Measurements from ENCODE around the gene BTBD16. TPM values are rescaled to one million over a fixed set of nuclear protein-coding genes. Genes with fewer than 3 reads are reported as not detected.

The BTBD16 gene
- total and polyA plus RNA-seq, 4 donors = 0.42 to 2.8 (median 1.8) TPM

DNA sequence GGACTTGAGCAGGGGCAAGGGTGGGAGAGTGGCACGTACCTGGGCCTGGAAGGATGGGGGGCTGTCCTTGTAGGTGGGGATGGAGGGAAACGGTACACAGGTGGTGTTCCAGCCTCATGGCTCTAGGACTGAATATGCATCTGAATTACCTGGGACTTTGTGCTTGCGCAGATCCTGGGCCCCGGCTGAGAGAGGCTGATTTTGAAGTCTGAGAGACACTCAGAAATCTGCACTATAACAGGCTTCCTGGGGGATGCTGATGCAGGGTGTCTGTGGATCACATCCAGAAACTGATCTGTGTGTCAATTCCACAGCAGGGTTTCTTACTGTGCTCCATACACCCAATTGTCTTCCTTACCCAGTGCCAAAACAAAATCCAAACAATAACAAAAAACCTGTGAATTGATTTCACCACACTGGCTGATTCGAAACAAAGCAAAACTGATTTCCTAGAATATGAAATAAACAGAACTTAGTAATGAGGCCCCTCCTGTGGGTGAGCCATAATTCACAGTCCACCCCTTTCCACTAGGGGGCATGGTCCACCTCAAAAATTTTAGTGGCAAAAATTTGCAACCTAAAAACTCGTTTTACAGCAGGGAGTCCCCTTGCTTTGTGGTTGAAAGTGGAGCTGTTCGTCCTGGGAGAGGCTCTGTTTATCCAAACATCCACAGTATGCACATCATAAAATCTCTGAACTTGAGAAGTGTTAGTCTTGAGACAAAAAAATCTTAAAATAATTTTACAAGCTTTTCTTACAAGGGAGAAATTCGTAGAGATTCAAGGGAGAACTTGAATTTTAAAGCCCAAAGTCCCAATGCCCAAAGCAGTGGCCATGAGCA lies 71.4 kb downstream of the BTBD16 start (continued):
- TF ChIP-seq, protein P1, sequence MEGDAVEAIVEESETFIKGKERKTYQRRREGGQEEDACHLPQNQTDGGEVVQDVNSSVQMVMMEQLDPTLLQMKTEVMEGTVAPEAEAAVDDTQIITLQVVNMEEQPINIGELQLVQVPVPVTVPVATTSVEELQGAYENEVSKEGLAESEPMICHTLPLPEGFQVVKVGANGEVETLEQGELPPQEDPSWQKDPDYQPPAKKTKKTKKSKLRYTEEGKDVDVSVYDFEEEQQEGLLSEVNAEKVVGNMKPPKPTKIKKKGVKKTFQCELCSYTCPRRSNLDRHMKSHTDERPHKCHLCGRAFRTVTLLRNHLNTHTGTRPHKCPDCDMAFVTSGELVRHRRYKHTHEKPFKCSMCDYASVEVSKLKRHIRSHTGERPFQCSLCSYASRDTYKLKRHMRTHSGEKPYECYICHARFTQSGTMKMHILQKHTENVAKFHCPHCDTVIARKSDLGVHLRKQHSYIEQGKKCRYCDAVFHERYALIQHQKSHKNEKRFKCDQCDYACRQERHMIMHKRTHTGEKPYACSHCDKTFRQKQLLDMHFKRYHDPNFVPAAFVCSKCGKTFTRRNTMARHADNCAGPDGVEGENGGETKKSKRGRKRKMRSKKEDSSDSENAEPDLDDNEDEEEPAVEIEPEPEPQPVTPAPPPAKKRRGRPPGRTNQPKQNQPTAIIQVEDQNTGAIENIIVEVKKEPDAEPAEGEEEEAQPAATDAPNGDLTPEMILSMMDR (IDR thresholded peaks at IDR 0.05; ENCODE audit: low read depth, low read length, missing input control) = peak; percentile 88
- TF ChIP-seq FOXA1 (IDR thresholded peaks at IDR 0.05) (no peak), EGR1 (IDR thresholded peaks at IDR 0.05; ENCODE audit: low read depth in 2 of 2) (no peak), YY1 (IDR thresholded peaks at IDR 0.05) (no peak), TAF1 (conservative IDR thresholded peaks at IDR 0.05) (no peak), RAD21 (IDR thresholded peaks at IDR 0.05) (peak; percentile 93 to 96), FOXA2 (IDR thresholded peaks at IDR 0.05) (no peak), RXRA (IDR thresholded peaks at IDR 0.05) (no peak), HNF4G (IDR thresholded peaks at IDR 0.05) (no peak), HNF4A (conservative IDR thresholded peaks at IDR 0.05) (peak; percentile 17 to 60)
- TF ChIP-seq, protein P2, sequence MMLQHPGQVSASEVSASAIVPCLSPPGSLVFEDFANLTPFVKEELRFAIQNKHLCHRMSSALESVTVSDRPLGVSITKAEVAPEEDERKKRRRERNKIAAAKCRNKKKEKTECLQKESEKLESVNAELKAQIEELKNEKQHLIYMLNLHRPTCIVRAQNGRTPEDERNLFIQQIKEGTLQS (IDR thresholded peaks at IDR 0.05) = no peak

DNA sequence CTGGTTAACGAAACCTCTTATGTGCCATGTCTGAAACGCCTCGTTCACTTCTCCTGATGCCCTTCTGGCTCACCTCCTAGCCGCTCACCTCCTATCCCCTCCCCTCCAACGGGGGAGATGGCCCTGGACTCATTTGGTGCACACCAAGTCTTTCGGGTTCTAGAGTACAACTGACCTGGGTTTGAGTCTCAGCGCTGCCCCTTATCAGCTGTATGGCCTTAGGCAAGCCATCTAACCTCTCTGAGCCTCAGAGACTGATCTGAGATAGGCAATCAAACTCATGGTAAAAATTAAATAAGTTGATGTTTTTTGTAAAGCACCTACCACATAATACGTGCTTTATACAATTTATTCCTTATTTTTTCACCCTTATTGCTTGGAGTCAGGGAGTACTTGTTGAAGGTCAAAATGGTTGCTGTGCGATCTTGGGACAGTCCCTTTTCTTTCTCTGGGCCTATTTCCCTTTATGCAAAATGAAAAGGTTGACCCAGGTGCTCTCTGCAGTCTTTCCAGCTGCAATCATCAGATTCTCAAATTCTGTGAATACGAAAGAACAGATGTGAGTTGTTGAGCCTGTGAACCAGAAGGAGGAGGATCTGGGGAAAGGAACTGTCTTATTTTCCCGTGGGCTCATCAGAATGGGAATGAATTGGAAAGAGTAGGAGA lies 72.2 kb downstream of the BTBD16 start:
- 95% methylated on average over 11 of the region's 11 CpGs for WGBS
- DNase-seq (ENCODE audit: low spot score) = no peak
- no peaks in the 10 kb centered on the region for H3K27me3 ChIP-seq (ENCODE audit: control insufficient read depth in 4 of 4, insufficient read depth in 4 of 4, low read length in 3 of 4)

DNA sequence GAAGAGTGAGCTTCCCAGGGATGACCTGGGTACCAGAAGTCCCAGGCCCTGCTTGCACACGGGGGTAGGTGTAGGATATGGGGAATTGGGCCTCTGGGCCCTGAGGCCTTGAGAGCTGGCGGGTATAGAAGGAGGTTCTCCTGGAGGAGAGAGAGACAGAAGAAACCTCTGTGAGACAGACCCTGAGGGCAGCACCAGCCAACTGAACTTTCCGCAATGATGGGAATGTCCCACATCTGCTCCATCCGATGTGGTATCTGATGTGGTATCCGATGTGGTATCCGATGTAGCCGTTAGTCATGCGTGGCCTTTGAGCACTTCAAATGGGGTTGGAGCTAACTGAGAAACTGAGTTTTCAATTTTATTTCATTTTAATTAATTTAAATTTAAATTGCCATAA lies 72.8 kb downstream of the BTBD16 start:
- WGBS = 91% methylated on average over 8 of the region's 8 CpGs

More for the DNA sequence above, 72.2 kb downstream of the BTBD16 start:
- no peak overlapping the region for H3K27ac ChIP-seq (ENCODE audit: low read depth in 1 of 2, low read length in 2 of 2)
- TF ChIP-seq, protein P1 (IDR thresholded peaks at IDR 0.05; ENCODE audit: low read depth, low read length, missing input control) = no peak
- no peak for TF ChIP-seq TAF1 (conservative IDR thresholded peaks at IDR 0.05)
- no peak for TF ChIP-seq RAD21 (IDR thresholded peaks at IDR 0.05)
- peaks cover 0 to 2% (median 0%) of the 10 kb centered on the region in 4 donors for H3K4me1 ChIP-seq (ENCODE audit: control insufficient read depth in 4 of 4, insufficient read depth in 4 of 4, low read length in 3 of 4)
- no peaks in the 10 kb centered on the region for H3K36me3 ChIP-seq (ENCODE audit: control insufficient read depth in 4 of 4, insufficient read depth in 3 of 4, low read depth in 1 of 4, low read length in 3 of 4)
- no peak overlapping the region for H3K4me3 ChIP-seq (ENCODE audit: low read depth in 1 of 3, low read length in 3 of 3)
- no peak overlapping the region for H3K9ac ChIP-seq (ENCODE audit: low read depth in 1 of 2, low read length in 2 of 2)
- H3K9me3 ChIP-seq (ENCODE audit: control insufficient read depth in 4 of 4, low read length in 3 of 4) = no peaks in the 10 kb centered on the region

More for the DNA sequence above, 72.8 kb downstream of the BTBD16 start:
- Histone ChIP-seq H3K27me3 (ENCODE audit: control insufficient read depth in 4 of 4, insufficient read depth in 4 of 4, low read length in 3 of 4) (no peaks in the 10 kb centered on the region), H3K9ac (ENCODE audit: low read depth in 1 of 2, low read length in 2 of 2) (no peak overlapping the region), H3K4me1 (ENCODE audit: control insufficient read depth in 4 of 4, insufficient read depth in 4 of 4, low read length in 3 of 4) (peaks cover 0 to 2% (median under 1%) of the 10 kb centered on the region in 4 donors), H3K9me3 (ENCODE audit: control insufficient read depth in 4 of 4, low read length in 3 of 4) (no peaks in the 10 kb centered on the region), H3K4me3 (ENCODE audit: low read depth in 1 of 3, low read length in 3 of 3) (no peak overlapping the region), H3K36me3 (ENCODE audit: control insufficient read depth in 4 of 4, insufficient read depth in 3 of 4, low read depth in 1 of 4, low read length in 3 of 4) (no peaks in the 10 kb centered on the region), H3K27ac (ENCODE audit: low read depth in 1 of 2, low read length in 2 of 2) (no peak overlapping the region)
- TF ChIP-seq EGR1 (IDR thresholded peaks at IDR 0.05; ENCODE audit: low read depth in 2 of 2) (no peak), FOXA2 (IDR thresholded peaks at IDR 0.05) (no peak), TAF1 (conservative IDR thresholded peaks at IDR 0.05) (no peak), JUND (IDR thresholded peaks at IDR 0.05) (no peak)
- TF ChIP-seq, protein P1 (IDR thresholded peaks at IDR 0.05; ENCODE audit: low read depth, low read length, missing input control) = no peak
- DNase-seq (ENCODE audit: low spot score) = no peak
